NB4 (cell line): Measurements from ENCODE around the gene ZNF330.

Experiments
- CTCF ChIP-seq: IDR thresholded peaks from one replicate; pipeline ENCODE4 v1.5.1; 2012; ENCODE audit warnings: low read depth, low read length
- MYC ChIP-seq: IDR thresholded peaks from 2 replicates; pipeline ENCODE4 v1.6.1; 2011; ENCODE audit warnings: low read depth, low read length
- POLR2A ChIP-seq: IDR thresholded peaks from 2 replicates; pipeline ENCODE4 v1.6.1; 2011; ENCODE audit warnings: mild to moderate bottlenecking; ENCODE audit not compliant: insufficient read length; ENCODE audit errors: extremely low read depth

GRCh38 chr4:141283152-141283551 is 62.5 kb downstream of the ZNF330 start:
- TF ChIP-seq MYC (no peak), CTCF (no peak), POLR2A (no peak)
